Activated CD4-positive, alpha-beta T cell treated with anti-CD3 and anti-CD28 coated beads, Interleukin-2, amount 50 U/mL, for 4 hours (primary cell): Measurements from ENCODE around the gene TCF3.

Experiments used
- DNase-seq, 2 experiments: peaks; one replicate each; pipeline ENCODE4 v3.0.0-alpha.2; 2020

TCF3 gene

DNA sequence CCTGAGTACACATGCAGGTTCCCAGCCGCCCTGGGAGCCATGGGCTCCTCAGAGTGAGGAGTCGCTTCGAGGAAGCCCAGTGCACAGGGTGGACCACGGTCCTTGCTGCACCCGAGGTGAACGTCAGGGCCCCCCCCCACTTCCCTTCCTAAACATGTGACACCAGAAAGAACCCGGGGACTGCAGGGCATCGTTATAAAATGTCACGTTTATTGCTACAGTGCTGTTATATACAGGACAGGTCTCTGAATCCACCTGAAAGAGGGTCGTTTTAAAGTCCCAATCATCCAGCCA is 43.4 kb downstream of the TCF3 start:
- no peak for DNase-seq

DNA sequence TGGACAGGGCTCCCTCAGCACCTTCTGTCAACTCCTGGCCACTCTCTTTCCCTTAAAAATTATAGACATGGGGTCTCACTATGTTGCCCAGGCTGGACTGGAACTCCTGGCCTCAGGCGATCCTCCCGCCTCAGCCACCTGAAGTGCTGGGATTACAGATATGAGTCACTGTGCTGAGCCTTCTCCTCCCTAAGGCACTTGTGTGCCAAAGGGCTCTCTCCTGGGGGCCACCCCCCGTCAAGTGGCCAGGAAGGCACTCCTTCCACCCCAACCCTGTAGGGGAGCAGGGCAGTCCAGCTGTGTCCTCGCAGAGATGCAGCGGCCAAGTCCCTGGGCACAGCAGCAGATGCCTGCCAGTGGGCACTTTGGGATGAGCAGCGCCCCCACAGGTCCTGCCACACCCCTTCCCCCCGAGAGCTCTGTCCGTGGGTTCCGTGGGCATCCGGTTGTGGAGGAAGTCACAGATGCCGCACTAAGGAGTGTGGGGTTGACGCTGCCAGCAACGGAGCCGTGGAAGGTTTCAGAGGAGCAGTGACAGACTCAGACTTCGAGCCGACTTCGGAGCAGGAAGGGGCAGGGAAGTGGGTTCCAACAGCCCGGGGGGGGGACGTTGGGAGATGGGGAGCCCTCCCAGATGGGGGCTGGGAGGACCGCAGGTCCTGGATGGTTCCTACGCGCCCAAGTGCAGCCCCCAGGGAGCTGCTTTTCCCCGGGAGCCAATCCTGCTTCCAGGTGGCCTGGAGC is 43.9 kb downstream of the TCF3 start:
- DNase-seq = no peak

DNA sequence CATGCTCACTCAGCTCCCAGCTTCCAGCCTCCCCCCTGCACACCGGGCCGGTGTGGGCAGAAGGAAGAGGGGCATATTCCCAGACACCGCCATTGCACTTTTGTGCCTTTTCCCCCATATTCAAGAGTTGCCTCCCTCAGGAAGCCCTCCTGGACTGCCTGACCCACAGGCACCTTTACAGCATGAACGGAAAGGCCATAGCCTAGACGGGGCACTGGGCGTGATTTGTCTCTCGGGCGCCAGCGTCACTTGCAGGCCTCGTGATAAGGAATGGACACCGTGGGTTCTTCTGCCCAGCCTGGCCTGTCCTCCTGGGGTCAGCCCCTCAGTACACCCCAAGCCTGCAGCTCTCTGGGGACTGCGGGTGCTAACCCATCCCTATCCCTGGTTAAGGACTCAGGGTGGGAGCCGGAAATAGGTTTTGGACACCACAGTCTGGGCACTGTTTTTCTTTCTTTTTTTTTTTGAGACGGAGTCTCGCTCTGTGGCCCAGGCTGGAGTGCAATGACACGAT is 46.2 kb downstream of the TCF3 start:
- DNase-seq = no peak

DNA sequence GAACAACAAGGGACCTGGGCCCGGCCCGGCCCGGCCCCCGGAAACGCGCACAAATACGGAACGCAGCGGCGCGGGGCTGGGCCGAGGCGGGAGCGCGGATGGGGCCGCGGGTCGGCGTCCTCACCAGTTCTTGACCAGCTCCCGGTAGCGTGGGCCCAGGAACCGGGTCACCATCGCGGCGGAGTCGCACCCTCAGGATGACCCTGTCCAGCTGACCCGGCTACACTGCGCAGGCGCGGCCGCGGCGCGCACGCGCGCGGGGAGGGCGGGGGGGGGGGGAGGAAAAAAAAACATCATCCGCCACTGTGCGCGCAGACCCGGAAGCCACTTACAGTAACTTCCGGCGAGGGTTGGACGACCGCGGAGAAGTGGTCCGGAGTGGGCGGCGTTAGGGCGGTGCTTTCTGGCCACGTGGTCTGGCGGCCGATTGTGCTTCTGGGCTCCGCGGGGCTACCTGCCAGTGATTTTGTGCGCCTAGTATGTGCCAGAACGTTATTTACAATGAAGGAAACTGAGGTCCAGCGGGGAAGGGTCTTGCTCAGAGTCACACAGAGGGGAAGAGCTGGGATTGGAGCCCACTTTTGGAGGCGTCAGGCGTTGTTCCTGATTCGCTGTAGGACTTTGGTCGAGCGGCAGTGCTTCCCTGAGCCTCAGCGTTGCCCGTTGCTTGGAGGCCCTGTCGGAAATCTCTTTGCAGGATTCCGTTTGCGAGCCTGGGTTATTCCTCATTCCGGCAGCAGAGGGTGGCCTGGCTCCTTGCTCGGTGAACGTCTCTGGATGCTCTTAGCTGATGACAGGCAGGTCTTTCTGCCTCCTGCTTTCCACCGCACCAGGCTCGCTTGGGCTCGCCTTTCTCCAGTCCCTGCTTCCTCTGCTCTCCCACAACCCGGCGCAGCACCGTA is 46.9 kb downstream of the TCF3 start, which contains the start of gene UQCR11:
Gene UQCR11, minus strand, starts transcription at position 227 of the 902 bp plus-strand sequence. Its CDS starts 53 bp downstream, at position 174.
- peak; percentile 87 to 89 for DNase-seq

DNA sequence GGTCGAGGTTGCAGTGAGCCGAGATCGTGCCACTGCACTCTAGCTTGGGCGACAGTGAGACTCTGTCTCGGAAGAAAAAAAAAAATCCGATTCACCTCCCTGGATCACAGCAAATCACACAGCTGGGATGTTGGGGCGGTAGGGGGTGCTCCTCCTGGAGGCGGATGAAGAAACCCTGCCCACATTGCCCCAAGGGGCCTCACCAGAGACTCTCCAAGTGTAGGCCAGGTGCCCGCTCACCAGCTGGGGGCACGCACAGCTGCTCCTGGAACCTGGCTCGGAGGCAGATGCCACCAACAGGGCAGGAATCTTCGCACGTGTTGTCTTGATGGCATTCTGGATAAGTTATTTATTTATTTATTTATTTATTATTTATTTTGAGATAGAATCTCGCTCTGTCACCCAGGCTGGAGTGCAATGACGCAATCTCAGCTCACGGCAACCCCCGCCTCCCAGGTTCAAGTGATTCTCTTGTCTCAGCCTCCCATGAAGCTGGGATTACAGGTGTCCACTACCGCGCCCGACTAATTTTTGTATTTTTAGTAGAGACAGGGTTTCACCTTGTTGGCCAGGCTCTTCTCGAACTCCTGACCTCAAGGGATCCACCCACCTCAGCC is 50.2 kb downstream of the TCF3 start:
- DNase-seq = no peak

DNA sequence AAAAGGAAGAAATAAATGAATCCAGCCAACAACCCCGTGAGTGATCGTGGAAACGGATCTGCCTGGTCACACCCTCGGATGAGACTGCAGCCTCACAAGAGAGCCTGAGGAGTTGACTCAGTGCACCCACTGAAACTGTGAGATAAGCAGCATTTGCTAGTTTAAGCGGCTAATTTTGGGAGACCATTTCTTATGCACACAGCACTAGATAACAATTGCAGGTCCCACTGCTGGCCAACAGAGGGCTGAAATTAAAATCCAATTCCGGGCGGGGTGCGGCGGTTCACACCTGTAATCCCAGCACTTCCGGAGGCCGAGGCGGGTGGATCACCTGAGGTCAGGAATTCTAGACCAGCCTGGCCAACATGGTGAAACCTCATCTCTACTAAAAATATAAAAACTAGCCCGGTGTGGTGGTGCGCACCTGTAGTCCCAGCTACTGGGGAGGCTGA is 50.8 kb downstream of the TCF3 start:
- no peak for DNase-seq

DNA sequence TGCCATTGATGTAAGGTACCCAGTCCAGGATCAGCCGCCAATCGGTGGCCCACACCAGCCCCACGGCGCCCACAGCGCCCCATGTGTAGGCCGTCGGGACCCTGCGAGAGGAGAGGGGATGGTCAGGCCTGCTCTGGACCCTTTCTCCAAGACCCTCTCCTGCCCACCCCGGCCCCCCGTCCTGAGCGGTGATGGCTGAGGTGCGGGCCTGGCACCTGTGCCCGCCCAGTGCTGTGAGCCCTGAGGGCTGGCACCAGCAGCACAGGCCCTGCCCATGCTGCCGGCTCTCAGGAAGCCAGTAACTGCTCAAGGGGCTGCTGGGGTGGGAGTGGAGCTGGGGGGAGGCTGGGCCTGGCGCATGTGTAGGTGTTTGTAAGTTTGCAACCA is 53.0 kb downstream of the TCF3 start:
- no peak for DNase-seq

DNA sequence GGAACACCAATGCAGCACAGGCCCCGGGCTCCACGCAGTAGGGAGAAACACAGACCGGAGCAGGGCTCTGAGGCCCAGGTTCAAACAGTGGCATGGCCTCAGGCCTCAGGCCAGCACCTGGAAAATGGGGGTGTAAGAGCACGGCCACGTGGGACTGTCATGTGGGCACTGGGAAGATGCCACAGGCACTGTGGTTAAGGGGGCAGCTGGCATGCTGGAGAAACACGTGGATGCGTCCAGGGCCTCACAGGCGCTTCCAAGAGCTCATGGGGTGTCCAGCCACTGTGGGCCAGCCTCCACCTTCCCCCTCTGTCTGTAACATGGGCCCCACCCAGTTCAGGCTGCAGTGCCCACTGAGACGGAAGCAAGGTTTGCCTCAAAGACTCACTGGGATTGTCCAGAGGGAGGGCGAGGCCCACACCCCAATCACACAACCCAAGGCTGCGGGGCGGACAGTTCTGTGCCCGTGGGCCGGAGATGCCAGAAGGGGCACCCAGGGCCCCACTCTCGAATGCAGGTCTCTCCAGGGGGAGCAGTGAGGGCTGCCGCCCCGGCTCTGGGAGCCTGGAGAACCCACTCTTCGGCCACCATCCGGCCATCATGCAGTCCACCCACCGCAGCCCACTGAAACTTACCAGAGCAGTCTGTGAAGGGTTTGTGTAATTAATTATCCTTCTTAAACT is 53.5 kb downstream of the TCF3 start:
- DNase-seq = no peak

DNA sequence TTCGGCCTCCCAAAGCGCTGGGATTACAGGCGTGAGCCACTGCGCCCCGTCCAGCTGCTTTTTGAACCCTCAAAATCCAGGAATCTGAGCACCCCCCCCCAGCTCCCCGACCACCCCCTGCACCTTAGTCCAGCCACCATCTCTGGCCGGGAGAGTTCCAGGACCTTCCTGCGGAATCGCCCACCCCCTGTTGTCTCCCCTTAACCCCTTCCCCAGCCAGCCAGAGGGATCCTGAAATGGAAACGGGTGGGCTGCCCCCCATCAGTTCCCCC is 59.0 kb downstream of the TCF3 start:
- no peak for DNase-seq

DNA sequence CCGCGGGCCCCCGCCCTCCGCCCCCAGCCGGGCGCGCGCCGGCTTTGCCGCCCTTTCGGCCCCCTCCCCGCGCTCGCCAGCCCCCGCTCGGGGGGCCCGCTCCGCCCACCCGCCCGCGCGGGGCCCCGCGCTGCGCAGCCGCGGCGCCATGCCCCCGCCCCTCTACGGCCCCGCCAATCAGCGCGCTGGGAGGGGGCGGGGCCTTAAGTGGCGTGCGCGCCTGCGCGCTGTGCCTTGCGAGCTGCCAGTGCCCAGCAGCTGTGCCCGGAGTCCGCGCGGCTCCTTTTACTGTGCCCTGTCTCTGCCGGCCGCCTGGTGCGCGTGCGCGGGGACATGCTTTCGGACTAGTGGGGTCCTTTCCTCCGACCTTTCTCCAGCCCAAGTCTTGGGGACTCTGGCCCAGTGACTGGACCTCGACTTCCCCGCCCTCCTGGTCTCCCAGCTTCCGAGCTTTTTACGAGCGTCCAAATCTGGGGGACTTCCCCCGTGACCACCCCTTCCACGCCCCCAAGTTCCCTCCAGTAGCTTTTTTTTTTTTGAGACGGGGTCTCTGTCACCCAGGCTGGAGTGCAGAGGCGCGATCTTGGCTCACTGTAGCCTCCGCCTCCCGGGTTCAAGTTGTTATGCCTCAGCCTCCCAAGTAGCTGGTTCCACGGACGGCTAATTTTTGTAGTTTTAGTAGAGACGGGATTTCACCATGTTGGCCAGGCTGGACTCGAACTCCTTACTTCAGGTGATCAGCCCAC is 59.5 kb downstream of the TCF3 start, which contains the start of gene MBD3:
Gene MBD3, minus strand, starts transcription at position 111 of the 746 bp plus-strand sequence. CDS start 234 bp downstream, outside the sequence.
- peak; percentile 79 to 83 for DNase-seq

DNA sequence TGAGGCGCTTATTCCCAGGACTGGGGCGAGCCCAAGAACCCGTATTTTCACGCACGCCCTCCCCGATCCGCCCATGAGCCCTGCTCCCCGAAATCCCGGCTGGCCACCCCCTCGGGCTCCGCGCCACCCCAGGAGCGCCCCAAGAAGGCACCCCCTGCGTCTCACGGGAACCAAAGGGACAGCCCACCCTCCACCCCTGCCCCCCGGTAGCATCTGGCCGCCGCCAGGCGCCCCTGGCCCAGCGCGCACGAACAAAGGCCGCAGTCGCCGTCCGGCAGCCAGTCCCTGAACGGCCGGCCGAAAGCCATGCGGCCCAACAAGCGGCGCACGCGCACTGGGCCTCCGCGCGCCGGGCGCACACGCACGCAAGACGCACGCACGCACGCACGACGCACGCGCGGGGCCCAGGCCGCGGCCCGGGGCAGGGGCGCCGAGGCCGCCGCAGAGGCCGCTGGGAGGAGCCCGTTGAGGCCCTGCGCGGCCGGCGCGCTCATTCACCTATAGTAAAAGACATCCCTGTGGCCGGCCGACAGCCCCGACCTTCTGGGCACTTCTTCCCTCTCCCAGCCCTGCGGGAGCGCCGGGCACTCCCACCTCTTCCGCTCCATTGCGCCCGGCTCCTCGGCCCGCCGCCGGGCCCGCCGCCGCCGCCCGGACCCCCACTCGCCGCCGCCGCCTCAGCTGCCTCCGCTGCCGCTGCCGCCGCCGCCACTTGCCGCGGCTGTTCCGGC is 60.2 kb downstream of the TCF3 start:
- DNase-seq = peak; percentile 64 to 75

DNA sequence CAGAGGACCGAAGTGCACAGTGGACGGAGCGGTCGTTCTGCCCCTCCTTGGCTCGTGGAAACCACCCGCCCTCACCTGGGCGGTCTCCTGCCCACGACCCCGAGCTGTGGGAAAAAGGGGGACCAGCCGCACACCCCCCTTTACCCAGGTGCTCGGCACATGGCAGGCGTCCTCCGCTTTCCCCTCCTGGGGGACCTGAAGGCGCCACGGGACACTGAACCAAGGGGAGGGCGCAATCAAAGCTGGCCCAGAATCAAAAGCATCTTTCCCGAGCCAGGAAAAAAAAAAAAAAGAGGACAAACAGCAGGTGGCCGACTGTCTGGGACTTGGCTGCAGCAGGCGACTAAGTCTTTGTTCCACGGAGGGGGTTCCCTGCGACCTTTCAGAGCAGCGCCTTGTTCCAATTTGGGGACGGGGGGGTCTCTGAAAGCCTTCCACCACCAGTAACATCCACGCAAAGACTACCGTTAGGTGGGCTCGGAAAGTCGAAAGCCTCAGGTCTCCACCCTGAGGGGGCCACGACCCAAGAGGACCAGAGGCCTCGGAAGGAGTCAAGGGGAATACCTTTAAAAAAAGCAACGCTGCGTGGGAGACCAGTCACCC is 60.9 kb downstream of the TCF3 start:
- DNase-seq = no peak

DNA sequence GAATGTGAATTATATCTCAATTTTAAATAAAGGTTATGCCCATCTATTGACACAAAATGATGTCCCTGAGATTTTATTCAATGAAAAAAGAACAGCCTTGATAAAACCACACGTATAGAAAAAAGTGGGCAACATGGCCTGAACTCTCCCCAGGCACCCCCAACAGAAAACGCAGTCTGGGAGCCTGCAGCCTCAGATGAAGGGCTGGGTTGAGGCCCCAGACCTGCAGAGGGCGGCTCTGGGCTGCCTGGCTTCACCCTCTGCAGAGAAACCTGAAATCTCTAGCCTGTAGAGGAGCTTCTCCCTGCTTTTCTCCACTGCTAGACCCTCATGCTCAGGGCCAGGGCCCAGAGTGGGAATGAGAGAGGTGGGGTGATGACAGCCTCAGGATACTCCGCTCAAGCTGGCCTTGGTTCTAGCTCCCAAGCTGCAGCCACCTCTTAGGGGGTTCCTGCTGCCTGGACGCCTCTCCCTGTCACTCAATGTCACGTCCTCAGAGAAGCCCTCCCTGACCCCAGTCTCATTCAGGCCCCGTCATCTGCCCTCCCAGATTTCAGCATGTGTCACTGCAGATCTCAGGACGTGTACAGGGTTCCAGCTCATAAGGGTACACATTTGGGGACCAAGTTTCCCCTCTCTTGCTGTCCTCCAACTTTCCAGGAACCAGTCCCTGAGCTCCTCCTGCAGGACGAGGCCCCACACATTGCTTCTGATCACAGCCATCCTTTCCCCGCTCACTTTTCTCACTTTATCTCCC is 61.6 kb downstream of the TCF3 start:
- DNase-seq = no peak

DNA sequence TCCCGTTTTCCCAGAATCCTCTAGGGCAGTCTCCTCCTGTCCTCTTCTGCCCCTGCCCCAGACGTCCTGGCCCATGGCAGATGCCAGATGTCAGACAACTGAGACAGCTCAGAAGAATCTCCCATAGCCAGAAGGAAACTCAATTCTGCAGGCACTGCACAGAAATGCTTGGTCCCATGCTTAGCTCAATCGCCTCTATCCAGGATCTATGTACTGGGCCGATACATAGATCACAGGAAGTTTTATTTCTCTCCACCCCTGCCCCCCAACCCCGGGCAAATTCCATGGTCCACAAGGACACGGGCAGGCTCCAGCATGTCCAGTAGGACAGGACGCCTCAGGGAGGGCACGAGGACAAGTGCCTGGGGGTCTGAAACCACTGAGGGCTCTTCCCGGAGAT is 64.5 kb downstream of the TCF3 start:
- no peak for DNase-seq

DNA sequence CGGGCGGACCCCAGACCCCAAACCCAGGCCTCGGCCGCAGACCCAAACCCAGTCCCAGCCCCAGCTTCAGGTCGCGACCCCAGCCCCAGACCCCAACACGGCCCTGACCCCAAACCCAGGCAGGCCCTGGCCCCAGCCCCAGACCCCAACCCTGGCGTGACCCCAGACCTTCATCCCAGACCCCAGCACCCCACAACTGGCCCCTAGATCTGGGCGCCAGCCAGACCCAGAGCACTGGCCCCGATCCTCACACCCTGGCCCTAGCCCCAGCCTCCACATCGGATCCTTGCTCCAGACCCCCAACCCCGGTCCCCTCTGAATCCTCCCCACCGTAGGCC is 67.2 kb downstream of the TCF3 start:
- no peak for DNase-seq

DNA sequence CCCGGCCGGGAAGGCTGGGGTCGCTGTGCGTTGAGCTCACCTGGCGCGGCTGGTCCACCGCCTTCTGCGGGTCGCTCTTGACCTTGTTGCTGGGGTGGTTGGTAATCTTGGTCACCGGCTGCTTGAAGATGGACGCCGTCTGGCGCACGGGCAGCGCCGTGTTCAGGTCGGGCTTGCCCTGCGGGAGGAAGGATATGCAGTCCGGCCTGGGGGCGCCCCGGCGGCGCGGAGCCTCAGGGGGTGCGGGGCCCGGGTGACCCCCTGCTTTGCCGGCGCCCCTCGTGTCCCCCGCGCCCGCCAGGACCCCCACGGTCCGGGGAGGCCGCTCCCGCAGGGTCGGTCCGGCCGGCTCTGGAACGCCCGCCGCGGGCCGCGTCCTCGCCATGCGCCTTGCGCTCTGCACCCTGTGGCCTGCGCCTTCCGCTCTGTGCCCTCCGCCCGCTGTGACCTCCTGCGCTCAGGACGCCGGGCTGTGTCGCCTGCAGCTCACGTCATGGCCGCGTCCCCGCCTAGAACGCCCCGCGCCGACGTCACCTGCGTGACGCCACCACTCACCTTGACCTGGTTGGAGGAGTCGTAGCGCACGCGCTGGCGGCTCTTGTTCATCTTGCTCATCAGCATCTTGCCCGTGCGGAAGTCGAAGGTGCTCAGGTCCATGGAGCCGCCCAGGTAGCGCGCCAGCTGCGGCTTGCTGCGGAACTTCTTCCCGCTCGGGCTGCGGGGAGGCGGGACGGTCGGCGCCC is 67.7 kb downstream of the TCF3 start:
- DNase-seq = no peak

DNA sequence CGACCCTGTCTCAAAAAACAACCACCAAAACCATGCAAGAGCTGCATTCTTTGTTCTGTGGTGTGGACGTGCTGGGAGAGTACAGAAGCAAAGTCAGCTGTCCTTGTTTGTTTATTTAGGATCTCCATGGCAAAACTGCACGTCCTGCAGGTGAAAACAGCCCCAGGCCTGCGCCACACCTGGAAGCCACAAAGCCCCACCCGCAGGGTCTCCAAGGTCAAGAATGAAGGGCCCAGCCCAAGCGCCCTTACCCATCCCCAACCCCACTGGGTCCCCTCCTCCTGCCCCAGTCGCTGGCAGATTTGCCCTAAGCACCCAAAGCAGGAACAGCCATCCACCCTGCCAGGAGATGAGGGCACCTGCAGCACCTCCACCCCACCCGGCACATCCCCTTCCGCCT is 70.2 kb downstream of the TCF3 start:
- DNase-seq = no peak

DNA sequence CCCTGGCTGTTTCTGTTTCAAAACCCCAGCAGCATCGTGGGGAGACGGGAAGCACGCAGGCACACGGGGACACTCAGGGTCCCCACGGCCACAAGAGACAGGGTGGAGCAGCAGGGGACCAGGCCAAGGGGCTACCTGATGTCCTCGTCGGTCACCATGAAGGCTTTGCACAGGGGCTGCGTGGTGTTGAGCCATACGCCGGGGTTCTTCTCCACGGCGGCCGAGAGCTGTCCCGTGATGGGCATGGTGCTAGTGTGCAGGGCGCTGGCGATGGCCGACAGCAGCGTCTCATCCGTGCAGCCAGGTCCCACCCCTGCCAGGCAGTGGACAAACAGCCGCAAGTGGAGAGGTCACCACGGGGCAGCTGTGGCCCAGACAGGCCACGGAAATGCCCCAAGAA is 71.5 kb downstream of the TCF3 start:
- DNase-seq = no peak

DNA sequence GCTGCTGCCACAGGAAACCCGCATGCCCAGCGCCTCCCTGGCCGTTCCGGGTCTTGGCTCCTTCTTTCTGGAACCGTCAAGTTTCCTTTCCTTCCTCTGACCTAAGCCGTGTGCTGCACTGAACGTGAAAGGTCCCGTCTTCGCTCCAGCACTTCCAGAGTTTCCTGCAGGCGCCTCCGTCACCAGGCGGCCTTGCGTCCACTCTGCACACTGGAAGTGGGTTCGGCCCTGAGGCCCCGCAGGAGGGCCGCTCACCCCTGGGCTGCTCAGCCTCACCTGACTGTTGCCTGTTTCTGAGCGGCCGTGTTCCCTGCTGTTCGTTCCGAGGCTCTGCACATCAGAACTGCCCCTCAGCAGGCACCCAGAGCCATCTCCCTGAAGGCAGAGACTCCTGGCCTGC is 72.0 kb downstream of the TCF3 start:
- no peak for DNase-seq

DNA sequence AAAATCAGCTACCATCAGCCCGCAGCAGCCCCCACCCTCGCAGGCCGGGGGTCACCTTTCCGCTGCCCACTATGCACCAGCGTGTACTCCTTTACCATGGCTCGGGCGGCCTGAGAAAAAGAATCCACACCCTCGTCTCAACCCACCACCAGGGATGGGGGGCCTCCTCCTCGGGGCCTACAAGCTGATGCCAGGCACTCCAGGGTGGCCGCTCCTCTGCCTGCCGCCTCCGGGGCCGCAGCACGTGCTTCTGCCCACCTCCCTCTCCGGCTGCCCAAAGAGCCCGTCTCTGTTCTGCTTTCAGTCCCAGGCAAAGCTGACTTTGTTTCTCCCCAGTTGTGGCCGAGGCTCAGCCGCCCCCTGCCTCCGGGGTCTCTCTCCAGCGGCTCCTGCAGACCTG is 73.2 kb downstream of the TCF3 start:
- no peak for DNase-seq
